IMR-90 (cell line): Measurements from ENCODE around the gene VNN1. TPM values are rescaled to one million over a fixed set of nuclear protein-coding genes. Genes with fewer than 3 reads are reported as not detected.

Experiments used
- ATAC-seq: fragments of 200-7000 bp; cut with Tn5 transposase; 2 replicates; pipeline ENCODE4 v1.9.1; 2020; ENCODE audit warnings: low read depth, mild to moderate bottlenecking, moderate library complexity
- BruUV-seq: library from RNA; stranded (reverse); fragments of 400-500 nt; replicated peaks from 2 replicates; lab custom pipeline; 2021; lab: Mats Ljungman, UMichigan
- CTCF ChIA-PET: fragments of 300-600 bp; formaldehyde crosslinking; extraction: SDS; loops from one replicate; lab custom pipeline; 2021; ENCODE audit warnings: antibody characterized with exemption; lab: Yijun Ruan, JAX
- POLR2A ChIA-PET: fragments of 300-600 bp; sonication (Branson Sonifier 250); formaldehyde crosslinking; loops from one replicate; lab custom pipeline; 2022; ENCODE audit warnings: antibody characterized with exemption; ENCODE audit not compliant: unreplicated experiment; lab: Charles Lee
- DNase-seq: peaks from one replicate; pipeline ENCODE4 v3.0.0; 2013
- H2AFZ ChIP-seq: replicated peaks from 2 replicates; pipeline ENCODE3; 2013; ENCODE audit warnings: low read length, mild to moderate bottlenecking; ENCODE audit not compliant: poor library complexity
- H2AK5ac ChIP-seq: 2 replicates; pipeline ENCODE4 v1.6.1; 2013; ENCODE audit warnings: low read depth, low read length, inconsistent platforms
- H2AK9ac ChIP-seq: replicated peaks from 2 replicates; pipeline ENCODE3; 2013; ENCODE audit warnings: mild to moderate bottlenecking, low read depth, low read length, moderate library complexity; ENCODE audit not compliant: poor library complexity
- H2BK120ac ChIP-seq: 2 replicates; pipeline ENCODE4 v1.6.1; 2013; ENCODE audit warnings: low read depth, low read length, inconsistent platforms
- H2BK15ac ChIP-seq: 3 replicates; pipeline ENCODE4 v1.6.1; 2013; ENCODE audit warnings: low read depth, low read length, inconsistent platforms
- H2BK20ac ChIP-seq: 2 replicates; pipeline ENCODE4 v1.6.1; 2013; ENCODE audit warnings: low read depth, mild to moderate bottlenecking, inconsistent platforms, low read length, moderate library complexity
- H2BK5ac ChIP-seq: 2 replicates; pipeline ENCODE4 v1.6.1; 2013; ENCODE audit warnings: mild to moderate bottlenecking, low read depth, low read length, inconsistent platforms; ENCODE audit not compliant: poor library complexity, severe bottlenecking
- H3K14ac ChIP-seq: replicated peaks from 2 replicates; pipeline ENCODE4 v1.6.1; 2013; ENCODE audit warnings: low read depth, low read length, inconsistent platforms
- H3K18ac ChIP-seq: 2 replicates; pipeline ENCODE4 v1.6.1; 2013; ENCODE audit warnings: low read depth, low read length, control low read depth
- H3K23ac ChIP-seq: 2 replicates; pipeline ENCODE4 v1.6.1; 2013; ENCODE audit warnings: low read depth, low read length, inconsistent platforms
- H3K27ac ChIP-seq: 2 replicates; pipeline ENCODE4 v1.5.1; 2013; ENCODE audit warnings: mild to moderate bottlenecking, control low read depth, low read length; ENCODE audit not compliant: insufficient read depth
- H3K27me3 ChIP-seq: 2 replicates; pipeline ENCODE4 v1.6.1; 2013; ENCODE audit warnings: low read length; ENCODE audit not compliant: control insufficient read depth, insufficient read depth
- H3K36me3 ChIP-seq: 2 replicates; pipeline ENCODE4 v1.6.1; 2013; ENCODE audit warnings: low read length, mixed read lengths; ENCODE audit not compliant: control insufficient read depth, insufficient read depth
- H3K4ac ChIP-seq: 2 replicates; pipeline ENCODE4 v1.6.1; 2013; ENCODE audit warnings: low read depth, low read length, inconsistent platforms
- H3K4me1 ChIP-seq: 2 replicates; pipeline ENCODE4 v1.6.1; 2013; ENCODE audit warnings: low read length, mixed read lengths; ENCODE audit not compliant: control insufficient read depth, insufficient read depth
- H3K4me2 ChIP-seq: 2 replicates; pipeline ENCODE4 v1.6.1; 2013; ENCODE audit warnings: low read depth, mild to moderate bottlenecking, control low read depth, low read length, moderate library complexity
- H3K4me3 ChIP-seq: 2 replicates; pipeline ENCODE4 v1.5.1; 2013; ENCODE audit warnings: low read depth, mild to moderate bottlenecking, control low read depth, low read length, moderate library complexity; ENCODE audit not compliant: insufficient read depth
- H3K56ac ChIP-seq: 2 replicates; pipeline ENCODE4 v1.6.1; 2013; ENCODE audit warnings: low read length, inconsistent platforms; ENCODE audit not compliant: insufficient read depth; ENCODE audit errors: extremely low read depth
- H3K79me1 ChIP-seq, 2 experiments: 2 replicates each; pipeline ENCODE4 v1.6.1; 2013; ENCODE audit warnings: low read length in 2 of 2, inconsistent platforms in 1 of 2, low read depth in 1 of 2
- H3K9ac ChIP-seq: 2 replicates; pipeline ENCODE4 v1.6.1; 2013; ENCODE audit warnings: low read depth, low read length, control low read depth
- H3K9me1 ChIP-seq: 2 replicates; pipeline ENCODE4 v1.6.1; 2013; ENCODE audit warnings: low read length, inconsistent platforms; ENCODE audit not compliant: insufficient read depth
- H3K9me3 ChIP-seq: 2 replicates; pipeline ENCODE4 v1.6.1; 2013; ENCODE audit warnings: low read length; ENCODE audit not compliant: control insufficient read depth, insufficient read depth
- H4K20me1 ChIP-seq: 2 replicates; pipeline ENCODE4 v1.6.1; 2013; ENCODE audit warnings: low read length, inconsistent platforms; ENCODE audit not compliant: insufficient read depth
- H4K5ac ChIP-seq: 2 replicates; pipeline ENCODE4 v1.6.1; 2013; ENCODE audit warnings: mild to moderate bottlenecking, low read depth, low read length, control low read depth
- H4K8ac ChIP-seq, 2 experiments: 2 replicates each; pipeline ENCODE4 v1.6.1; 2013; ENCODE audit warnings: low read depth in 2 of 2, low read length in 2 of 2, control low read depth in 1 of 2, inconsistent platforms in 1 of 2
- H4K91ac ChIP-seq: 2 replicates; pipeline ENCODE4 v1.6.1; 2013; ENCODE audit warnings: low read depth, low read length, inconsistent platforms; ENCODE audit not compliant: insufficient read depth
- BHLHE40 ChIP-seq: fragments of 150-350 bp; IDR thresholded peaks from 2 replicates; pipeline ENCODE4 v1.6.1; 2016; ENCODE audit warnings: mild to moderate bottlenecking, low read depth, low read length
- CEBPB ChIP-seq: IDR thresholded peaks from 2 replicates; pipeline ENCODE4 v1.6.1; 2012; ENCODE audit warnings: low read depth, low read length, improper control_type of control experiment
- CHD1 ChIP-seq: IDR thresholded peaks from 2 replicates; pipeline ENCODE4 v1.6.1; 2012; ENCODE audit warnings: low read depth, low read length, improper control_type of control experiment
- CTCF ChIP-seq: conservative IDR thresholded peaks from 2 replicates; pipeline ENCODE4 v1.5.1; 2012; ENCODE audit warnings: mild to moderate bottlenecking, low read depth, low read length, improper control_type of control experiment
- ELK1 ChIP-seq: fragments of 150-350 bp; IDR thresholded peaks from 2 replicates; pipeline ENCODE4 v1.6.1; 2016; ENCODE audit warnings: low read depth, mild to moderate bottlenecking, low read length, moderate library complexity, borderline replicate concordance
- FOS ChIP-seq: fragments of 150-350 bp; IDR thresholded peaks from 2 replicates; pipeline ENCODE4 v1.6.1; 2016; ENCODE audit warnings: low read depth, low read length
- MXI1 ChIP-seq: IDR thresholded peaks from 2 replicates; pipeline ENCODE4 v1.6.1; 2012; ENCODE audit warnings: low read depth, mild to moderate bottlenecking, low read length, moderate library complexity, borderline replicate concordance
- NFE2L2 ChIP-seq: fragments of 150-350 bp; IDR thresholded peaks from 2 replicates; pipeline ENCODE4 v1.6.1; 2016; ENCODE audit warnings: low read depth, mild to moderate bottlenecking, low read length
- RAD21 ChIP-seq: IDR thresholded peaks from 2 replicates; pipeline ENCODE4 v1.6.1; 2012; ENCODE audit warnings: low read length, improper control_type of control experiment
- RCOR1 ChIP-seq: IDR thresholded peaks from 2 replicates; pipeline ENCODE4 v1.6.1; 2012; ENCODE audit warnings: mild to moderate bottlenecking, low read length, improper control_type of control experiment; ENCODE audit not compliant: insufficient replicate concordance
- SMC3 ChIP-seq: fragments of 150-350 bp; IDR thresholded peaks from 2 replicates; pipeline ENCODE4 v1.6.1; 2016; ENCODE audit warnings: low read depth, mild to moderate bottlenecking, antibody characterized with exemption, low read length, moderate library complexity
- USF2 ChIP-seq: fragments of 150-350 bp; IDR thresholded peaks from 2 replicates; pipeline ENCODE4 v1.6.1; 2017; ENCODE audit warnings: mild to moderate bottlenecking, antibody characterized with exemption, low read length, low read depth
- WGBS, 2 experiments: methylation state at CpG; one replicate each; pipeline versions ENCODE4 v1.1.5 to v1.1.7; 2013; ENCODE audit warnings: missing lambda C conversion rate in 2 of 2; ENCODE audit not compliant: insufficient read length in 1 of 2; ENCODE audit errors: extremely low coverage in 2 of 2; 5-methylcytosine and 5-hydroxymethylcytosine counted together
- dilution Hi-C: fragments of 300-500 bp; cut with HindIII; formaldehyde crosslinking; loops from one replicate; pipeline ENCODE4 v1.14.3; 2018; ENCODE audit warnings: low sequenced_read_pairs; ENCODE audit not compliant: unreplicated experiment
- in situ Hi-C: fragments of 300-500 bp; cut with MboI; formaldehyde crosslinking; loops from 3 replicates; pipeline ENCODE4 v1.14.3; 2019; ENCODE audit warnings: low sequenced_read_pairs, inconsistent platforms, mixed read lengths
- intact Hi-C: fragments of 100-400 bp; cut with micrococcal nuclease; formaldehyde crosslinking; loops from 2 replicates; pipeline ENCODE4 v1.10.0; 2022
- polyA plus RNA-seq, 3 experiments: library from polyadenylated mRNA; depleted of rRNA; stranded (reverse); fragments of >200 nt; gene quantifications; 2 replicates each; pipeline ENCODE4 v1.2.3, GENCODE V29; 2012; ENCODE audit warnings: low replicate concordance in 1 of 3
- total RNA-seq: library from RNA; depleted of rRNA; stranded (reverse); fragments of >200 nt; gene quantifications from 2 replicates; pipeline ENCODE4 v1.2.3, GENCODE V29; 2012

Gene VNN1
- total and polyA plus RNA-seq, 2 of the 4 experiments (the other 2 are of a cell fraction) = 0.07 TPM; not detected in 1

- H2BK5ac ChIP-seq = no peak within 1 kb of the TSS
- no peak within 1 kb of the TSS for H2BK15ac ChIP-seq
- H3K9ac ChIP-seq = no peak within 1 kb of the TSS
- intact Hi-C loops = no loop called here
- no peaks in the 10 kb centered on the region for H3K79me1 ChIP-seq
- H3K9me1 ChIP-seq = no peaks in the 10 kb centered on the region
- no peak within 1 kb of the TSS for H2AK5ac ChIP-seq
- TF ChIP-seq CEBPB (no peak), NFE2L2 (no peak), RAD21 (no peak), RCOR1 (no peak), MXI1 (no peak), ELK1 (no peak), USF2 (no peak), CTCF (no peak), SMC3 (no peak), BHLHE40 (no peak), CHD1 (no peak), FOS (no peak)
- DNase-seq (no peak), ATAC-seq (no peak)
- no peaks in the 10 kb centered on the region for H3K4me1 ChIP-seq
- ChIA-PET POLR2A (no interaction called here), CTCF (no interaction called here)
- H3K9me3 ChIP-seq = no peaks in the 10 kb centered on the region; the same call in 1 of the 2 replicates
- no peak within 1 kb of the TSS for H2BK20ac ChIP-seq
- H4K20me1 ChIP-seq = no peaks in the 10 kb centered on the region
- no peaks in the 10 kb centered on the region for H3K36me3 ChIP-seq
- H3K4ac ChIP-seq = no peak within 1 kb of the TSS
- dilution Hi-C loops = no loop called here
- no peak within 1 kb of the TSS for H2AFZ ChIP-seq
- H3K27me3 ChIP-seq = peaks cover 20% of the 10 kb centered on the region
- H4K5ac ChIP-seq = no peak within 1 kb of the TSS
- H3K14ac ChIP-seq = no peak within 1 kb of the TSS
- no peak within 1 kb of the TSS for H3K4me2 ChIP-seq
- no peak within 1 kb of the TSS for H4K91ac ChIP-seq
- no peak within 1 kb of the TSS for H2BK120ac ChIP-seq
- BruUV-seq = no TSS peak
- no peak within 1 kb of the TSS for H3K23ac ChIP-seq
- H4K8ac ChIP-seq = no peak within 1 kb of the TSS
- H2AK9ac ChIP-seq = no peak within 1 kb of the TSS
- no CpG with 5 or more reads among the region's 3 CpGs for WGBS, 2 experiments
- no peak within 1 kb of the TSS for H3K27ac ChIP-seq
- H3K4me3 ChIP-seq = no peak within 1 kb of the TSS
- in situ Hi-C loops = loop anchor here (25.0 kb wide), 1 partner anchor 103 kb away; the partner anchor contains the start of gene VNN2
- no peak within 1 kb of the TSS for H3K56ac ChIP-seq
- no peak within 1 kb of the TSS for H3K18ac ChIP-seq
Measured at GRCh38 chr6:132659082-132659481, 54.8 kb downstream of the VNN1 start, which contains the start of gene TAAR1. TSS of gene TAAR1 (minus strand) at chr6:132659182. CDS start at chr6:132646003, 13,179 bp downstream.
